Mesenchymal stem cell (in vitro differentiated cells and primary cell): Measurements from ENCODE around the gene ABHD6.

Source experiments
- DNase-seq: peaks from one replicate; pipeline ENCODE4 v3.0.0-alpha.2; 2013
- H2AFZ ChIP-seq: one replicate; pipeline ENCODE4 v1.6.1; 2013; ENCODE audit warnings: low read depth, mild to moderate bottlenecking, control low read depth, inconsistent platforms, low read length, moderate library complexity
- H2AK5ac ChIP-seq: 2 replicates; pipeline ENCODE4 v1.6.1; 2013; ENCODE audit warnings: low read length, moderate library complexity, mild to moderate bottlenecking, inconsistent platforms; ENCODE audit not compliant: severe bottlenecking
- H2BK120ac ChIP-seq: one replicate; pipeline ENCODE4 v1.6.1; 2013; ENCODE audit warnings: low read depth, mild to moderate bottlenecking, inconsistent platforms, low read length, moderate library complexity
- H2BK12ac ChIP-seq, 2 experiments: one replicate each; pipeline ENCODE4 v1.6.1; 2013; ENCODE audit warnings: inconsistent platforms in 2 of 2, low read length in 2 of 2, mild to moderate bottlenecking in 2 of 2, moderate library complexity in 2 of 2, control low read depth in 1 of 2
- H2BK15ac ChIP-seq: one replicate; pipeline ENCODE4 v1.6.1; 2013; ENCODE audit warnings: mild to moderate bottlenecking, low read depth, inconsistent platforms; ENCODE audit not compliant: poor library complexity, severe bottlenecking
- H2BK5ac ChIP-seq: 2 replicates; pipeline ENCODE4 v1.6.1; 2013; ENCODE audit warnings: low read depth, mild to moderate bottlenecking, low read length, control low read depth, inconsistent platforms; ENCODE audit not compliant: poor library complexity, severe bottlenecking
- H3K14ac ChIP-seq, 2 experiments: one replicate each; pipeline ENCODE4 v1.6.1; 2013; ENCODE audit warnings: inconsistent platforms in 2 of 2, low read length in 2 of 2, control low read depth in 1 of 2, mild to moderate bottlenecking in 1 of 2, moderate library complexity in 1 of 2
- H3K18ac ChIP-seq, 2 experiments: one replicate each; pipeline ENCODE4 v1.6.1; 2013; ENCODE audit warnings: inconsistent platforms in 2 of 2, low read length in 2 of 2, control low read depth in 1 of 2, low read depth in 1 of 2, mild to moderate bottlenecking in 1 of 2
- H3K23ac ChIP-seq, 2 experiments: one replicate each; pipeline ENCODE4 v1.6.1; 2013; ENCODE audit warnings: inconsistent platforms in 2 of 2, low read length in 2 of 2, mild to moderate bottlenecking in 2 of 2, moderate library complexity in 2 of 2, control low read depth in 1 of 2
- H3K27ac ChIP-seq: 2 replicates; pipeline ENCODE4 v1.5.1; 2013; ENCODE audit warnings: mild to moderate bottlenecking, moderate library complexity, low read length, control low read depth, inconsistent platforms; ENCODE audit not compliant: poor library complexity, severe bottlenecking
- H3K27me3 ChIP-seq, 2 experiments: 2 replicates each; pipeline versions ENCODE4 v1.6.1 to v1.7.0; 2013; ENCODE audit warnings: low read length in 2 of 2, mild to moderate bottlenecking in 2 of 2, moderate library complexity in 2 of 2, control low read depth in 1 of 2, inconsistent platforms in 1 of 2; ENCODE audit not compliant: control insufficient read depth in 1 of 2, insufficient read depth in 1 of 2
- H3K36me3 ChIP-seq, 2 experiments: 2 replicates each; pipeline versions ENCODE4 v1.6.1 to v1.7.0; 2013; ENCODE audit warnings: low read length in 2 of 2, control low read depth in 1 of 2, inconsistent platforms in 1 of 2, low read depth in 1 of 2, mild to moderate bottlenecking in 1 of 2; ENCODE audit not compliant: insufficient read depth in 2 of 2, control insufficient read depth in 1 of 2
- H3K4ac ChIP-seq, 2 experiments: one replicate each; pipeline ENCODE4 v1.6.1; 2013; ENCODE audit warnings: inconsistent platforms in 2 of 2, low read length in 2 of 2, mild to moderate bottlenecking in 2 of 2, moderate library complexity in 2 of 2, control low read depth in 1 of 2, low read depth in 1 of 2
- H3K4me1 ChIP-seq: 2 replicates; pipeline ENCODE4 v1.6.1; 2013; ENCODE audit warnings: low read depth, low read length, control low read depth; ENCODE audit not compliant: control insufficient read depth, insufficient read depth
- H3K4me2 ChIP-seq: 2 replicates; pipeline ENCODE4 v1.6.1; 2013; ENCODE audit warnings: low read length, mild to moderate bottlenecking, inconsistent platforms; ENCODE audit not compliant: poor library complexity, severe bottlenecking
- H3K4me3 ChIP-seq, 2 experiments: 2 replicates each; pipeline versions ENCODE4 v1.5.1 to v1.7.0; 2013; ENCODE audit warnings: low read length in 2 of 2, mild to moderate bottlenecking in 2 of 2, control low read depth in 1 of 2, low read depth in 1 of 2; ENCODE audit not compliant: insufficient read depth in 1 of 2
- H3K79me1 ChIP-seq: replicated peaks from 2 replicates; pipeline ENCODE4 v1.6.1; 2013; ENCODE audit warnings: mild to moderate bottlenecking, control low read depth, low read length, inconsistent platforms; ENCODE audit not compliant: poor library complexity, severe bottlenecking
- H3K9ac ChIP-seq: 2 replicates; pipeline ENCODE4 v1.7.0; 2013; ENCODE audit warnings: mild to moderate bottlenecking, low read length, moderate library complexity
- H3K9me3 ChIP-seq: 2 replicates; pipeline ENCODE4 v1.7.0; 2013; ENCODE audit warnings: mild to moderate bottlenecking, low read length; ENCODE audit not compliant: control insufficient read depth
- H4K8ac ChIP-seq: one replicate; pipeline ENCODE4 v1.6.1; 2013; ENCODE audit warnings: inconsistent platforms, mild to moderate bottlenecking, low read length, moderate library complexity
- H4K91ac ChIP-seq: one replicate; pipeline ENCODE4 v1.6.1; 2013; ENCODE audit warnings: mild to moderate bottlenecking, low read length, inconsistent platforms
- WGBS: methylation state at CpG from one replicate; pipeline ENCODE4 v1.1.7; 2013; ENCODE audit warnings: mixed read lengths; 5-methylcytosine and 5-hydroxymethylcytosine counted together

The ABHD6 gene

GRCh38 chr3:58274027-58274614, 36.5 kb downstream of the ABHD6 start:
- no peak for DNase-seq
- H2AFZ ChIP-seq: no peak overlapping the region
- H2BK15ac ChIP-seq: no peak overlapping the region
- H3K4ac ChIP-seq: no peak overlapping the region
- H2BK120ac ChIP-seq: no peak overlapping the region
- H3K79me1 ChIP-seq: no peaks in the 10 kb centered on the region
- H3K36me3 ChIP-seq: peaks cover 3 to 10% of the 10 kb centered on the region in 2 experiments
- no peak overlapping the region for H3K4me2 ChIP-seq
- H3K27ac ChIP-seq: no peak overlapping the region
- no peaks in the 10 kb centered on the region for H3K27me3 ChIP-seq
- no peak overlapping the region for H3K18ac ChIP-seq
- no peak overlapping the region for H2BK12ac ChIP-seq
- H4K91ac ChIP-seq: no peak overlapping the region
- H2BK5ac ChIP-seq: no peak overlapping the region
- peaks cover 3% of the 10 kb centered on the region for H3K4me1 ChIP-seq
- no peak overlapping the region for H3K9ac ChIP-seq
- H3K4me3 ChIP-seq: no peak overlapping the region
- H3K9me3 ChIP-seq: no peaks in the 10 kb centered on the region
- H4K8ac ChIP-seq: no peak overlapping the region
- WGBS: 69% methylated on average over 3 of the region's 3 CpGs
- no peak overlapping the region for H3K23ac ChIP-seq
- no peak overlapping the region for H3K14ac ChIP-seq
- H2AK5ac ChIP-seq: no peak overlapping the region

GRCh38 chr3:58281069-58281468, 43.5 kb downstream of the ABHD6 start:
- no peaks in the 10 kb centered on the region for H3K27me3 ChIP-seq
- no peak overlapping the region for H3K27ac ChIP-seq
- no peak overlapping the region for H2AK5ac ChIP-seq
- no peak overlapping the region for H4K8ac ChIP-seq
- no peak overlapping the region for H4K91ac ChIP-seq
- no peak overlapping the region for H2AFZ ChIP-seq
- DNase-seq: no peak
- no peak overlapping the region for H2BK15ac ChIP-seq
- peaks cover 1% of the 10 kb centered on the region for H3K4me1 ChIP-seq
- WGBS: 76% methylated on average over 7 of the region's 7 CpGs
- no peak overlapping the region for H3K18ac ChIP-seq
- no peaks in the 10 kb centered on the region for H3K9me3 ChIP-seq
- no peak overlapping the region for H3K9ac ChIP-seq
- H2BK5ac ChIP-seq: no peak overlapping the region
- H3K14ac ChIP-seq: no peak overlapping the region
- no peak overlapping the region for H3K4ac ChIP-seq
- no peak overlapping the region for H3K4me2 ChIP-seq
- no peak overlapping the region for H2BK120ac ChIP-seq
- no peak overlapping the region for H3K4me3 ChIP-seq
- H3K36me3 ChIP-seq: peaks cover 9 to 14% of the 10 kb centered on the region in 2 experiments
- H3K79me1 ChIP-seq: no peaks in the 10 kb centered on the region
- no peak overlapping the region for H3K23ac ChIP-seq
- H2BK12ac ChIP-seq: no peak overlapping the region

- no peak overlapping the region for H3K9ac ChIP-seq
- no peak overlapping the region for H4K8ac ChIP-seq
- H3K4me3 ChIP-seq: no peak overlapping the region
- DNase-seq: no peak
- no peak overlapping the region for H2BK120ac ChIP-seq
- no peak overlapping the region for H3K14ac ChIP-seq
- no peak overlapping the region for H3K27ac ChIP-seq
- H4K91ac ChIP-seq: no peak overlapping the region
- no peak overlapping the region for H3K4me2 ChIP-seq
- no peak overlapping the region for H2AFZ ChIP-seq
- H2BK12ac ChIP-seq: no peak overlapping the region
- H3K23ac ChIP-seq: no peak overlapping the region
- peaks cover 1% of the 10 kb centered on the region for H3K4me1 ChIP-seq
- H3K36me3 ChIP-seq: peaks cover 9 to 31% of the 10 kb centered on the region in 2 experiments
- H2BK5ac ChIP-seq: no peak overlapping the region
- 85% methylated on average over 7 of the region's 7 CpGs for WGBS
- H2AK5ac ChIP-seq: no peak overlapping the region
- H3K27me3 ChIP-seq: no peaks in the 10 kb centered on the region
- H3K18ac ChIP-seq: no peak overlapping the region
- H3K4ac ChIP-seq: no peak overlapping the region
- H2BK15ac ChIP-seq: no peak overlapping the region
- H3K79me1 ChIP-seq: no peaks in the 10 kb centered on the region
- H3K9me3 ChIP-seq: no peaks in the 10 kb centered on the region
Observed at GRCh38 chr3:58285334-58285733, 47.7 kb downstream of the ABHD6 start.

- Histone ChIP-seq H2BK15ac (no peak overlapping the region), H3K9me3 (no peaks in the 10 kb centered on the region), H3K27me3 (no peaks in the 10 kb centered on the region), H3K4me2 (no peak overlapping the region), H3K4me1 (peaks cover 1% of the 10 kb centered on the region), H4K91ac (no peak overlapping the region), H3K18ac (no peak overlapping the region), H3K23ac (no peak overlapping the region), H3K36me3 (peaks cover 5 to 26% of the 10 kb centered on the region in 2 experiments), H3K14ac (no peak overlapping the region), H3K9ac (no peak overlapping the region), H2AFZ (no peak overlapping the region), H2AK5ac (no peak overlapping the region), H3K79me1 (no peaks in the 10 kb centered on the region), H2BK12ac (no peak overlapping the region), H3K4ac (no peak overlapping the region), H2BK120ac (no peak overlapping the region), H3K4me3 (no peak overlapping the region), H4K8ac (no peak overlapping the region), H3K27ac (no peak overlapping the region), H2BK5ac (no peak overlapping the region)
- WGBS: 89% methylated on average over 6 of the region's 6 CpGs
- no peak for DNase-seq
Observed at GRCh38 chr3:58287354-58287753, 49.8 kb downstream of the ABHD6 start.
